A549 (cell line): ENCODE measurements around the gene CFHR2. TPM values are rescaled to one million over a fixed set of nuclear protein-coding genes. Genes with fewer than 3 reads are reported as not detected.

Source experiments
- ATAC-seq, 2 experiments: fragments of 200-7000 bp in 1 of 2; fragments of >200 bp in 1 of 2; cut with Nextera tagmentation in 1 of 2; cut with Tn5 transposase in 1 of 2; 3 replicates each; pipeline versions ENCODE4 v1.8.0 to v1.9.1; 2018 to 2020; ENCODE audit warnings: mild to moderate bottlenecking in 1 of 2, moderate library complexity in 1 of 2
- CTCF ChIA-PET: fragments of 300-600 bp; sonication (Branson Sonifier 250); formaldehyde crosslinking; extraction: SDS; loops from one replicate; lab custom pipeline; 2021; ENCODE audit warnings: antibody characterized with exemption, inconsistent platforms; lab: Yijun Ruan, JAX
- POLR2A ChIA-PET: fragments of 350-600 bp; formaldehyde crosslinking; extraction: SDS; loops from one replicate; lab custom pipeline; 2021; ENCODE audit warnings: antibody characterized with exemption, inconsistent platforms; lab: Yijun Ruan, JAX
- DNase-seq, 2 experiments: peaks; one replicate each; pipeline versions ENCODE4 v3.0.0 to v3.0.0-alpha.2; 2011 to 2016; ENCODE audit warnings: low read depth in 1 of 2, low spot score in 1 of 2
- FAIRE-seq: peaks from 2 replicates; lab custom pipeline; 2011; peaks lifted over from hg19 to GRCh38; lab: Jason Lieb, UNC
- H3K27ac ChIP-seq, 2 experiments: fragments of >200 bp; sonication (Bioruptor Twin); formaldehyde crosslinking; 3 replicates each; pipeline ENCODE4 v1.5.1; 2016 to 2017
- H3K4me1 ChIP-seq: fragments of >200 bp; sonication (Bioruptor Twin); formaldehyde crosslinking; 3 replicates; pipeline ENCODE4 v1.6.1; 2016
- H3K4me2 ChIP-seq: fragments of >200 bp; sonication (Bioruptor Twin); formaldehyde crosslinking; 3 replicates; pipeline ENCODE4 v1.6.1; 2016
- H3K4me3 ChIP-seq: fragments of >200 bp; sonication (Bioruptor Twin); formaldehyde crosslinking; 3 replicates; pipeline ENCODE4 v1.5.1; 2016
- H3K9me3 ChIP-seq: fragments of >200 bp; sonication (Bioruptor Twin); formaldehyde crosslinking; 3 replicates; pipeline ENCODE4 v1.6.1; 2016
- BHLHE40 ChIP-seq: IDR thresholded peaks from 2 replicates; pipeline ENCODE4 v1.6.1; 2012; ENCODE audit warnings: low read depth, low read length, inconsistent platforms
- CBX2 ChIP-seq: fragments of 200-600 bp; sonication (generic); IDR thresholded peaks from 2 replicates; pipeline ENCODE4 v1.6.1; 2016; ENCODE audit warnings: low read depth, mild to moderate bottlenecking, borderline replicate concordance
- CEBPB ChIP-seq, 2 experiments: fragments of >200 bp in 1 of 2; sonication (Bioruptor Twin) in 1 of 2; formaldehyde crosslinking in 1 of 2; IDR thresholded peaks; 2 replicates each; pipeline ENCODE4 v1.6.1; 2012 to 2016
- CHD2 ChIP-seq: fragments of 150-350 bp; IDR thresholded peaks from 2 replicates; pipeline ENCODE4 v1.6.1; 2014; ENCODE audit warnings: low read length; ENCODE audit not compliant: partially characterized antibody
- EHF ChIP-seq: fragments of 250-450 bp; sonication (Bioruptor Pico); IDR thresholded peaks from 2 replicates; pipeline ENCODE4 v1.5.0; 2020; ENCODE audit warnings: mild to moderate bottlenecking
- EHMT2 ChIP-seq: fragments of 200-600 bp; sonication (generic); IDR thresholded peaks from 2 replicates; pipeline ENCODE4 v1.6.1; 2016; ENCODE audit warnings: antibody characterized with exemption, low read depth, mild to moderate bottlenecking, moderate library complexity
- EP300 ChIP-seq, 2 experiments: fragments of >200 bp; sonication (Bioruptor Twin); formaldehyde crosslinking; IDR thresholded peaks; 2 replicates in 1 of 2; 3 replicates in 1 of 2; pipeline ENCODE4 v1.6.1; 2016 to 2017
- ESRRA ChIP-seq: fragments of 150-350 bp; IDR thresholded peaks from 2 replicates; pipeline ENCODE4 v1.6.1; 2014; ENCODE audit warnings: mild to moderate bottlenecking, low read length, borderline replicate concordance
- FOSB ChIP-seq: fragments of 250-450 bp; sonication (Bioruptor Pico); IDR thresholded peaks from 2 replicates; pipeline ENCODE4 v1.5.0; 2020; ENCODE audit warnings: mild to moderate bottlenecking, moderate library complexity
- FOSL2 ChIP-seq, 2 experiments: fragments of 450-650 bp in 1 of 2; fragments of >200 bp in 1 of 2; sonication (Bioruptor Twin) in 1 of 2; formaldehyde crosslinking; IDR thresholded peaks; 2 replicates each; pipeline versions ENCODE4 v1.5.0 to v1.6.1; 2016 to 2020; ENCODE audit warnings: mild to moderate bottlenecking in 1 of 2, moderate library complexity in 1 of 2
- GATA3 ChIP-seq: IDR thresholded peaks from 2 replicates; pipeline ENCODE4 v1.6.1; 2012; ENCODE audit warnings: borderline replicate concordance
- HEYL ChIP-seq: fragments of 250-450 bp; sonication (Bioruptor Pico); IDR thresholded peaks from 2 replicates; pipeline ENCODE4 v1.8.0; 2021; ENCODE audit warnings: mild to moderate bottlenecking, moderate library complexity
- KDM5A ChIP-seq: fragments of 200-600 bp; sonication (generic); IDR thresholded peaks from 2 replicates; pipeline ENCODE4 v1.6.1; 2016; ENCODE audit warnings: antibody characterized with exemption, mild to moderate bottlenecking
- MAZ ChIP-seq: fragments of 150-350 bp; IDR thresholded peaks from 2 replicates; pipeline ENCODE4 v1.6.1; 2014; ENCODE audit warnings: antibody characterized with exemption, low read depth, low read length, borderline replicate concordance
- NFE2L2 ChIP-seq: fragments of 150-350 bp; conservative IDR thresholded peaks from 2 replicates; pipeline ENCODE4 v1.6.1; 2014; ENCODE audit warnings: low read length
- PHF8 ChIP-seq: fragments of 200-600 bp; sonication (generic); IDR thresholded peaks from 2 replicates; pipeline ENCODE4 v1.6.1; 2016; ENCODE audit warnings: low read depth, mild to moderate bottlenecking, antibody characterized with exemption, moderate library complexity, borderline replicate concordance
- POLR2AphosphoS2 ChIP-seq: conservative IDR thresholded peaks from 2 replicates; pipeline ENCODE4 v1.6.1; 2012; ENCODE audit warnings: low read length, improper control_type of control experiment, inconsistent platforms
- RAD21 ChIP-seq, 2 experiments: fragments of >200 bp in 1 of 2; sonication (Bioruptor Twin) in 1 of 2; formaldehyde crosslinking in 1 of 2; IDR thresholded peaks in 1 of 2; conservative IDR thresholded peaks in 1 of 2; 2 replicates in 1 of 2; 3 replicates in 1 of 2; pipeline ENCODE4 v1.6.1; 2012 to 2018; ENCODE audit warnings: inconsistent platforms in 1 of 2
- RFX5 ChIP-seq: fragments of 450-650 bp; IDR thresholded peaks from 2 replicates; pipeline ENCODE4 v1.7.1; 2014; ENCODE audit warnings: antibody characterized with exemption, mild to moderate bottlenecking, moderate library complexity
- RNF2 ChIP-seq: fragments of 200-600 bp; sonication (generic); IDR thresholded peaks from 2 replicates; pipeline ENCODE4 v1.6.1; 2016; ENCODE audit warnings: low read depth, mild to moderate bottlenecking, antibody characterized with exemption, moderate library complexity, borderline replicate concordance
- SMC3 ChIP-seq: fragments of >200 bp; sonication (Bioruptor Twin); formaldehyde crosslinking; IDR thresholded peaks from 3 replicates; pipeline ENCODE4 v1.6.1; 2018; ENCODE audit warnings: inconsistent platforms
- SREBF2 ChIP-seq: fragments of 450-650 bp; IDR thresholded peaks from 2 replicates; pipeline ENCODE4 v1.6.1; 2014; ENCODE audit warnings: mild to moderate bottlenecking, moderate library complexity
- TFCP2L1 ChIP-seq: fragments of 250-450 bp; sonication (Bioruptor Pico); IDR thresholded peaks from 2 replicates; pipeline ENCODE4 v1.5.0; 2021; ENCODE audit warnings: mild to moderate bottlenecking
- TP53 ChIP-seq: fragments of 250-450 bp; sonication (Bioruptor Pico); IDR thresholded peaks from 2 replicates; pipeline ENCODE4 v1.5.0; 2021; ENCODE audit warnings: mild to moderate bottlenecking, moderate library complexity
- ZC3H11A ChIP-seq: fragments of 450-650 bp; IDR thresholded peaks from 2 replicates; pipeline ENCODE4 v1.6.1; 2014; ENCODE audit warnings: antibody characterized with exemption, mild to moderate bottlenecking
- ZNF302 ChIP-seq: fragments of 250-450 bp; sonication (Bioruptor Pico); IDR thresholded peaks from 2 replicates; pipeline ENCODE4 v1.9.0; 2021; ENCODE audit warnings: inconsistent platforms, mild to moderate bottlenecking, moderate library complexity
- ZSCAN20 ChIP-seq: fragments of 250-450 bp; sonication (Bioruptor Pico); IDR thresholded peaks from 2 replicates; pipeline ENCODE4 v1.8.0; 2022; ENCODE audit warnings: mild to moderate bottlenecking, moderate library complexity
- WGBS: methylation state at CpG from one replicate; pipeline ENCODE4 v1.1.6; 2017; ENCODE audit errors: missing lambda C conversion rate; 5-methylcytosine and 5-hydroxymethylcytosine counted together
- polyA plus RNA-seq, 4 experiments: library from polyadenylated mRNA; depleted of rRNA in 3 of 4; stranded (reverse); fragments of >200 nt; fragmentation: RNase III in 1 of 4; extraction: RNeasy Plus Mini Kit Qiagen cat#74134 plus additional on column Dnase treatment in 1 of 4; gene quantifications; 2 replicates in 3 of 4; 3 replicates in 1 of 4; pipeline ENCODE4 v1.2.3, GENCODE V29; 2011 to 2017
- TF ChIP-seq, protein P1 (sequence below): IDR thresholded peaks from 2 replicates; pipeline ENCODE4 v1.6.1; 2012
- TF ChIP-seq, protein P2 (sequence below): fragments of 200-600 bp; sonication (generic); IDR thresholded peaks from 2 replicates; pipeline ENCODE4 v1.6.1; 2016; ENCODE audit warnings: antibody characterized with exemption, mild to moderate bottlenecking, moderate library complexity
- TF ChIP-seq, protein P3 (sequence below): IDR thresholded peaks from 2 replicates; pipeline ENCODE4 v1.6.1; 2012; ENCODE audit warnings: low read depth, borderline replicate concordance
- TF ChIP-seq, protein P4 (sequence below): fragments of 450-650 bp; IDR thresholded peaks from 2 replicates; pipeline ENCODE4 v1.6.1; 2014; ENCODE audit warnings: antibody characterized with exemption

CFHR2 gene
- polyA plus RNA-seq, 2 of the 4 experiments (the other 2 are of a cell fraction): not detected

DNA sequence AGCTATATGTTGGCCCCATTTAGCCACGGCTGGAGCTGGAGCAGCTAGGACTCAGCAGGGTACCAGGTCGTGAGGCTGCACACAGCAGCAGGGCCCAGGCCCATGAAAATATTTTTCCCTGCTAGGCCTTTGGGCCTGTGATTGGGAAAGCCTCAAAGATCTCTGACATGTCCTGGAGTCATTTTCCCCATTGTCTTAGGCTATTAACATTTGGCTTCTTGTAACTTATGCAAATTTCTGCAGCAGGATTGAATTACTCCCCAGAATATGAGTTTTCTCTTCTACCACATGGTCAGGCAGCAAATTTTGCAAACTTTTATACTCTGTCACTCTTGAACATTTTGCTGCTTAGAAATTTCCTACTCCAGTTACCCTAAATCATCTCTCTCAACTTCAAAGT is 11.2 kb downstream of the CFHR2 start:
- WGBS: 19% methylated on average over 2 of the region's 2 CpGs

DNA sequence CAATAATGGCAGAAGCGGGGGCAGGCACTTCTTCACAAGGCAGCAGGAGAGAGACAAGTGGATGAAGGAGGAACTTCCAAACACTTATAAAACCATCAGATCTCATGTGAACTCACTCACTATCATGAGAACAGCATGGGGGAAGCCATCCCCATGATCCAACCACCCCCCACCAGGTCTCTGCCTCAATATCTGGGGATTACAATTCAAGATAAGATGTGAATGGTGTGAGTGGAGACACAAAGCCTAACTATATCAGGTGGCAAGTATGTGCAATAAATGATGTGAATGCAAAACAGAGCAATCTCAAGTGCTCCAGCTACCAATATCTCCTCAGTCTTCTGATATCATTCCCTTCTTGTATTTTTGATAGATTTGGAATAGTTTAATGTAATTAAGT is 12.4 kb downstream of the CFHR2 start:
- FAIRE-seq: no peak
- no peak for DNase-seq
- Histone ChIP-seq H3K4me1 (no peaks in the 10 kb centered on the region), H3K27ac (no peak overlapping the region), H3K4me2 (no peak overlapping the region), H3K4me3 (no peak overlapping the region), H3K9me3 (no peaks in the 10 kb centered on the region; the same call in 2 of the 3 replicates)
- TF ChIP-seq ZC3H11A: no peak
- TF ChIP-seq NFE2L2: no peak
- TF ChIP-seq FOSB (CRISPR knock-in tag): no peak
- no peak for TF ChIP-seq CHD2
- no peak for TF ChIP-seq CBX2
- TF ChIP-seq RFX5: no peak
- no peak for TF ChIP-seq EHF (CRISPR knock-in tag)
- no peak for TF ChIP-seq FOSL2 (IDR thresholded peaks at IDR 0.05)
- no peak for TF ChIP-seq FOSL2 (CRISPR knock-in tag; IDR thresholded peaks at IDR 0.05)
- TF ChIP-seq HEYL (CRISPR knock-in tag): no peak
- TF ChIP-seq ESRRA: no peak
- TF ChIP-seq PHF8: no peak
- TF ChIP-seq, protein P1, sequence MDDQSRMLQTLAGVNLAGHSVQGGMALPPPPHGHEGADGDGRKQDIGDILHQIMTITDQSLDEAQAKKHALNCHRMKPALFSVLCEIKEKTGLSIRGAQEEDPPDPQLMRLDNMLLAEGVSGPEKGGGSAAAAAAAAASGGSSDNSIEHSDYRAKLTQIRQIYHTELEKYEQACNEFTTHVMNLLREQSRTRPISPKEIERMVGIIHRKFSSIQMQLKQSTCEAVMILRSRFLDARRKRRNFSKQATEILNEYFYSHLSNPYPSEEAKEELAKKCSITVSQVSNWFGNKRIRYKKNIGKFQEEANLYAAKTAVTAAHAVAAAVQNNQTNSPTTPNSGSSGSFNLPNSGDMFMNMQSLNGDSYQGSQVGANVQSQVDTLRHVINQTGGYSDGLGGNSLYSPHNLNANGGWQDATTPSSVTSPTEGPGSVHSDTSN: no peak
- TF ChIP-seq, protein P2, sequence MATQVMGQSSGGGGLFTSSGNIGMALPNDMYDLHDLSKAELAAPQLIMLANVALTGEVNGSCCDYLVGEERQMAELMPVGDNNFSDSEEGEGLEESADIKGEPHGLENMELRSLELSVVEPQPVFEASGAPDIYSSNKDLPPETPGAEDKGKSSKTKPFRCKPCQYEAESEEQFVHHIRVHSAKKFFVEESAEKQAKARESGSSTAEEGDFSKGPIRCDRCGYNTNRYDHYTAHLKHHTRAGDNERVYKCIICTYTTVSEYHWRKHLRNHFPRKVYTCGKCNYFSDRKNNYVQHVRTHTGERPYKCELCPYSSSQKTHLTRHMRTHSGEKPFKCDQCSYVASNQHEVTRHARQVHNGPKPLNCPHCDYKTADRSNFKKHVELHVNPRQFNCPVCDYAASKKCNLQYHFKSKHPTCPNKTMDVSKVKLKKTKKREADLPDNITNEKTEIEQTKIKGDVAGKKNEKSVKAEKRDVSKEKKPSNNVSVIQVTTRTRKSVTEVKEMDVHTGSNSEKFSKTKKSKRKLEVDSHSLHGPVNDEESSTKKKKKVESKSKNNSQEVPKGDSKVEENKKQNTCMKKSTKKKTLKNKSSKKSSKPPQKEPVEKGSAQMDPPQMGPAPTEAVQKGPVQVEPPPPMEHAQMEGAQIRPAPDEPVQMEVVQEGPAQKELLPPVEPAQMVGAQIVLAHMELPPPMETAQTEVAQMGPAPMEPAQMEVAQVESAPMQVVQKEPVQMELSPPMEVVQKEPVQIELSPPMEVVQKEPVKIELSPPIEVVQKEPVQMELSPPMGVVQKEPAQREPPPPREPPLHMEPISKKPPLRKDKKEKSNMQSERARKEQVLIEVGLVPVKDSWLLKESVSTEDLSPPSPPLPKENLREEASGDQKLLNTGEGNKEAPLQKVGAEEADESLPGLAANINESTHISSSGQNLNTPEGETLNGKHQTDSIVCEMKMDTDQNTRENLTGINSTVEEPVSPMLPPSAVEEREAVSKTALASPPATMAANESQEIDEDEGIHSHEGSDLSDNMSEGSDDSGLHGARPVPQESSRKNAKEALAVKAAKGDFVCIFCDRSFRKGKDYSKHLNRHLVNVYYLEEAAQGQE: no peak
- no peak for TF ChIP-seq SMC3
- ChIA-PET POLR2A (no interaction called here), CTCF (no interaction called here)
- WGBS: 88% methylated on average over 1 of the region's 1 CpG
- no peak for ATAC-seq

More for the DNA sequence above, 11.2 kb downstream of the CFHR2 start:
- ChIA-PET POLR2A (no interaction called here), CTCF (no interaction called here)
- no peak for ATAC-seq
- Histone ChIP-seq H3K27ac (no peak overlapping the region), H3K4me2 (no peak overlapping the region), H3K9me3 (no peaks in the 10 kb centered on the region; the same call in 2 of the 3 replicates), H3K4me3 (no peak overlapping the region), H3K4me1 (no peaks in the 10 kb centered on the region)
- no peak for DNase-seq
- no peak for FAIRE-seq
- no peak for TF ChIP-seq ZNF302 (CRISPR knock-in tag)
- TF ChIP-seq PHF8: no peak
- TF ChIP-seq GATA3: no peak
- no peak for TF ChIP-seq POLR2AphosphoS2
- TF ChIP-seq RAD21 (conservative IDR thresholded peaks at IDR 0.05 in 1 of 2, IDR thresholded peaks at IDR 0.05 in 1 of 2): no peak
- TF ChIP-seq ZSCAN20 (CRISPR knock-in tag): no peak
- no peak for TF ChIP-seq EHMT2
- TF ChIP-seq ZC3H11A: no peak

DNA sequence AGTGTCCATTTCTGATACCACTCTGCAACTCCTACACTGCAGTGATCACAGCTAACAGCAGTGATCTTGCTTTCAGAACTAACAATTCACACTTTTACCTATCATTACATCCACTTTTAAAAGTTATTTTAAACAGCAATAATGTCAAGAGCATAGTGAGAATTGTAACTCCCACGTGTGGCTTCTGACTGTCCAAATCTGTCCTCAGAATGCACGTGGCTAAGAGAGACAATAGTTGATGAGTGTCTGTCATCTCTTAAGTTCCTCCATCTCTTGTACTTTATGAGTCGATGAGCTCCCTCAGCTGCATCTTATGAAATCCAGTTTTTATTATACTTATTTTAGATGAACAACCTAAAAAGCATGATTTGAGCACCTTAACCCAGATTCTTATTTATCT is 17.3 kb downstream of the CFHR2 start:
- FAIRE-seq (no peak), DNase-seq (no peak), ATAC-seq (no peak)
- POLR2A ChIA-PET: no interaction called here
- Histone ChIP-seq H3K4me1 (no peaks in the 10 kb centered on the region), H3K4me3 (no peak overlapping the region), H3K27ac (no peak overlapping the region), H3K9me3 (no peaks in the 10 kb centered on the region; the same call in 2 of the 3 replicates), H3K4me2 (no peak overlapping the region)
- CTCF ChIA-PET: no interaction called here
- 17% methylated on average over 3 of the region's 3 CpGs for WGBS
- TF ChIP-seq, protein P3, sequence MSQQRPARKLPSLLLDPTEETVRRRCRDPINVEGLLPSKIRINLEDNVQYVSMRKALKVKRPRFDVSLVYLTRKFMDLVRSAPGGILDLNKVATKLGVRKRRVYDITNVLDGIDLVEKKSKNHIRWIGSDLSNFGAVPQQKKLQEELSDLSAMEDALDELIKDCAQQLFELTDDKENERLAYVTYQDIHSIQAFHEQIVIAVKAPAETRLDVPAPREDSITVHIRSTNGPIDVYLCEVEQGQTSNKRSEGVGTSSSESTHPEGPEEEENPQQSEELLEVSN: no peak
- TF ChIP-seq EP300 (IDR thresholded peaks at IDR 0.05): no peak
- TF ChIP-seq NFE2L2: no peak
- TF ChIP-seq KDM5A: no peak
- TF ChIP-seq TP53 (CRISPR knock-in tag): no peak
- no peak for TF ChIP-seq CEBPB (IDR thresholded peaks at IDR 0.05)
- TF ChIP-seq PHF8: no peak
- TF ChIP-seq ZSCAN20 (CRISPR knock-in tag): no peak
- TF ChIP-seq BHLHE40: no peak
- TF ChIP-seq TFCP2L1 (CRISPR knock-in tag): no peak
- TF ChIP-seq, protein P4, sequence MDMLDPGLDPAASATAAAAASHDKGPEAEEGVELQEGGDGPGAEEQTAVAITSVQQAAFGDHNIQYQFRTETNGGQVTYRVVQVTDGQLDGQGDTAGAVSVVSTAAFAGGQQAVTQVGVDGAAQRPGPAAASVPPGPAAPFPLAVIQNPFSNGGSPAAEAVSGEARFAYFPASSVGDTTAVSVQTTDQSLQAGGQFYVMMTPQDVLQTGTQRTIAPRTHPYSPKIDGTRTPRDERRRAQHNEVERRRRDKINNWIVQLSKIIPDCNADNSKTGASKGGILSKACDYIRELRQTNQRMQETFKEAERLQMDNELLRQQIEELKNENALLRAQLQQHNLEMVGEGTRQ: no peak
- TF ChIP-seq RFX5: no peak
- TF ChIP-seq SREBF2: no peak
- TF ChIP-seq MAZ: no peak
- TF ChIP-seq CBX2: no peak
- no peak for TF ChIP-seq RNF2
